AG04450 (cell line): Measurements from ENCODE around the gene USP3. TPM values are rescaled to one million over a fixed set of nuclear protein-coding genes. Genes with fewer than 3 reads are reported as not detected.
"Not testable (repeated sequence)": the region's sequence is repeated elsewhere in the genome, so short reads cannot be mapped to it uniquely, and the experiment has no call there.

ENCODE experiments used
- CTCF ChIA-PET: fragments of 300-600, 350-600 bp; formaldehyde crosslinking; extraction: SDS; loops from one replicate; lab custom pipeline; 2022; ENCODE audit warnings: antibody characterized with exemption, inconsistent platforms; lab: Charles Lee
- POLR2A ChIA-PET: fragments of 350-600 bp; formaldehyde crosslinking; extraction: SDS; loops from one replicate; lab custom pipeline; 2021; ENCODE audit warnings: antibody characterized with exemption, inconsistent platforms; lab: Yijun Ruan, JAX
- DNase-seq: peaks from one replicate; pipeline ENCODE4 v3.0.0-alpha.2; 2011; ENCODE audit warnings: low read depth, low spot score
- H3K27ac ChIP-seq: one replicate; pipeline ENCODE4 v1.5.1; 2012; ENCODE audit warnings: low read depth, low read length, control low read depth
- H3K27me3 ChIP-seq: one replicate; pipeline ENCODE4 v1.6.0; 2012; ENCODE audit warnings: low read length; ENCODE audit not compliant: control insufficient read depth, insufficient read depth
- H3K4me3 ChIP-seq: 2 replicates; pipeline ENCODE4 v1.5.1; 2011; ENCODE audit warnings: mild to moderate bottlenecking, low read depth, low read length, control low read depth
- H3K9me3 ChIP-seq: 2 replicates; pipeline ENCODE4 v1.5.1; 2012; ENCODE audit warnings: low read length; ENCODE audit not compliant: control insufficient read depth, insufficient read depth
- polyA plus RNA-seq: library from polyadenylated mRNA; depleted of rRNA; stranded (reverse); fragments of >200 nt; gene quantifications from 2 replicates; pipeline ENCODE4 v1.2.3, GENCODE V29; 2011
- TF ChIP-seq, protein P1 (sequence below): IDR thresholded peaks from 2 replicates; pipeline ENCODE4 v1.5.1; 2011; ENCODE audit warnings: low read depth, low read length, control low read depth, inconsistent platforms

Gene USP3
- polyA plus RNA-seq, 1 experiment = 30.7 TPM

DNA sequence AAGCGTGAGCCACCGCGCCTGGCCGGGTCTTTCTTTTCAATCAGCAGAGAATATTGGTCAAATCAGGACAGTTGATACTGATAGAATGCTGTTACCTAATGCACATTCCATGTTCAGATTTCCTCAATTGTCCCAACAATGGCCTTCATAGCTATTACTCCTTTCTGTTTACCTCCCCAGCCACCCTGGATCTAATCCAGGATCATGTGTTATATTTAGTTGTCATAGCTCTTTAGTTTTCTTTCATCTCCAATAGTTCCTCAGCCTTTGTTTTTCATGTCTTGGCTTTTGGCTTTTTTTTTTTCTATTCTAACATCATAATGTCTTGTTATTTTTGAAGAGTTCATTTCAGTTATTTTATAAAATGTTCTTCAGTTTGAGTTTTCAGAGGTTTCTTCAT, 14.6 kb downstream of the USP3 start:
- Histone ChIP-seq H3K4me3 (no peak overlapping the region), H3K9me3 (no peaks in the 10 kb centered on the region), H3K27ac (no peak overlapping the region), H3K27me3 (no peaks in the 10 kb centered on the region)
- ChIA-PET CTCF (interaction anchor here (0.9 to 1.0 kb wide), 3 partner anchors 9 to 25 kb away, joined by 3 to 4 read pairs (median 3); no protein-coding TSS in a partner anchor), POLR2A (interaction anchor here (0.7 kb wide), 2 partner anchors 15 to 34 kb away, joined by 4 read pairs; partner anchors contain the start of gene USP3)
- TF ChIP-seq, protein P1, sequence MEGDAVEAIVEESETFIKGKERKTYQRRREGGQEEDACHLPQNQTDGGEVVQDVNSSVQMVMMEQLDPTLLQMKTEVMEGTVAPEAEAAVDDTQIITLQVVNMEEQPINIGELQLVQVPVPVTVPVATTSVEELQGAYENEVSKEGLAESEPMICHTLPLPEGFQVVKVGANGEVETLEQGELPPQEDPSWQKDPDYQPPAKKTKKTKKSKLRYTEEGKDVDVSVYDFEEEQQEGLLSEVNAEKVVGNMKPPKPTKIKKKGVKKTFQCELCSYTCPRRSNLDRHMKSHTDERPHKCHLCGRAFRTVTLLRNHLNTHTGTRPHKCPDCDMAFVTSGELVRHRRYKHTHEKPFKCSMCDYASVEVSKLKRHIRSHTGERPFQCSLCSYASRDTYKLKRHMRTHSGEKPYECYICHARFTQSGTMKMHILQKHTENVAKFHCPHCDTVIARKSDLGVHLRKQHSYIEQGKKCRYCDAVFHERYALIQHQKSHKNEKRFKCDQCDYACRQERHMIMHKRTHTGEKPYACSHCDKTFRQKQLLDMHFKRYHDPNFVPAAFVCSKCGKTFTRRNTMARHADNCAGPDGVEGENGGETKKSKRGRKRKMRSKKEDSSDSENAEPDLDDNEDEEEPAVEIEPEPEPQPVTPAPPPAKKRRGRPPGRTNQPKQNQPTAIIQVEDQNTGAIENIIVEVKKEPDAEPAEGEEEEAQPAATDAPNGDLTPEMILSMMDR = no peak
- no peak for DNase-seq

DNA sequence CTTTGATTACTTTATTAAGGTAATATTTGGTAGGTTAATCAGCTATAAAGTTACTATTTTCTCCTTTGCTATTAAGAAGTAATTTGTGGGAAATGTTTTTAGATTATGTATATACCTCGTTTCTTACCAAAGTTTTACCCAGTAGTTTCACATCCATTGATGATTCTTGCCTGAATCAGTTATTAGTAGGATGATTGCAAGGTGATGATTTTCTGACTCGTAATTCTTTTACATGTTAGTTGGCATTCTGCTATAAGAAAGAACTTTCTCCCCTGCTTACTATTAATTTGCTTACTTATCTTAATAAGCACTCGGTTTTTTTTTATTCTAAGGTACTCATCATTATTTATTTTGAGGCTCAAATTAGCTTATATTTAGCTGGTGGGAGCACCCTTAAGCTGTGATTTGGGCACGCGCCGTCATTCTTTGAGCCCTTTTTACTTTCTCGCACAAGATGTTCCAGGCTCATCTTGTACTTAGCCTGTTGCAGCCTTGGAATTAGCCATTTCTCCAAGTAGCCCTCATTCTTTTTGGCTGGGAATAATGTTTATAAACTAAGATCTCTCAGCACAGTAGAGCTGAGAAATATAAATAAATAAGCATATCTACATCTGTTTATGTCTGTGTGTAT, 15.3 kb downstream of the USP3 start:
- no peak for DNase-seq
- POLR2A ChIA-PET = no interaction called here
- no peaks in the 10 kb centered on the region for H3K9me3 ChIP-seq
- CTCF ChIA-PET = interaction anchor here (0.9 to 2.2 kb wide), 4 partner anchors 10 to 32 kb away, joined by 3 to 6 read pairs (median 4); no protein-coding TSS in a partner anchor
- H3K27ac ChIP-seq = no peak overlapping the region
- no peaks in the 10 kb centered on the region for H3K27me3 ChIP-seq
- no peak overlapping the region for H3K4me3 ChIP-seq
- TF ChIP-seq, protein P1 = no peak

DNA sequence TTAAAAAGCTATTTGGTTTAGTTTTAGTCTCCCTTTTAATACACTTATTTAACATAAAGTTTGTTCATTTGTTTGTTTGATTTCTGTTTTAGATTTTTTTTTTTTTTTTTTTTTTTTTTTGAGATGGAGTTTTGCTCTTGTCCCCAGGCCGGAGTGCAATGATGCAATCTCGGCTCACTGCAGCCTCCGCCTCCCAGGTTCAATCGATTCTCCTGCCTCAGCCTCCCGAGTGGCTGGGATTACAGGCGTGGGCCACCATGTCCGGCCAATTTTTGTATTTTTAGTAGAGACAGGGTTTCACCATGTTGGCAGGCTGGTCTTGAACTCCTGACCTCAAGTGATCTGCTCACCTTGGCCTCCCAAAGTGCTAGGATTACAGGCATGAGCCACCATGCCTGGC, 16.1 kb downstream of the USP3 start:
- DNase-seq, H3K4me3 ChIP-seq, H3K27me3 ChIP-seq, H3K27ac ChIP-seq, H3K9me3 ChIP-seq, POLR2A ChIA-PET: not testable (repeated sequence)
- CTCF ChIA-PET = interaction anchor here (2.2 kb wide), 1 partner anchor 33 kb away, joined by 6 read pairs; no protein-coding TSS in a partner anchor

DNA sequence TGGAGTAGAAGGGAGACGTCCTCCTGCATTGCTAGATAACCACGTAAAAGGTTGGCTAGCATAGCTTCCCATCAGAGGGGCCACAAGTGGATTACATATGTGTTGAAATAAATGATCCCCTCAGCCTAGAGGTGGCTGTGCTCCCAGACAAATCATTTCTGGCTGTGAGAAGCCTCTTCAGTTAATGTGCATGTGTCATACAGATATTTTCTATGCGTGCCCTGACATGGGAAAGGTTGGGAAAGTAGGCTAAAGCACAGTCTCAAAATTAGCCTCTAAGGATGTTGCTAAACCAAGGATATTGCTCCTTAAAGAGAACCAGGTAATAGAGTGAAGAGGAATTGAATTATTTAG, 17.8 kb downstream of the USP3 start:
- H3K27ac ChIP-seq = no peak overlapping the region
- ChIA-PET POLR2A (no interaction called here), CTCF (interaction anchor here (0.9 to 1.2 kb wide), 3 partner anchors 11 to 56 kb away, joined by 3 read pairs; no protein-coding TSS in a partner anchor)
- H3K27me3 ChIP-seq = no peaks in the 10 kb centered on the region
- no peaks in the 10 kb centered on the region for H3K9me3 ChIP-seq
- H3K4me3 ChIP-seq = no peak overlapping the region
- DNase-seq = no peak
- TF ChIP-seq, protein P1 = no peak

DNA sequence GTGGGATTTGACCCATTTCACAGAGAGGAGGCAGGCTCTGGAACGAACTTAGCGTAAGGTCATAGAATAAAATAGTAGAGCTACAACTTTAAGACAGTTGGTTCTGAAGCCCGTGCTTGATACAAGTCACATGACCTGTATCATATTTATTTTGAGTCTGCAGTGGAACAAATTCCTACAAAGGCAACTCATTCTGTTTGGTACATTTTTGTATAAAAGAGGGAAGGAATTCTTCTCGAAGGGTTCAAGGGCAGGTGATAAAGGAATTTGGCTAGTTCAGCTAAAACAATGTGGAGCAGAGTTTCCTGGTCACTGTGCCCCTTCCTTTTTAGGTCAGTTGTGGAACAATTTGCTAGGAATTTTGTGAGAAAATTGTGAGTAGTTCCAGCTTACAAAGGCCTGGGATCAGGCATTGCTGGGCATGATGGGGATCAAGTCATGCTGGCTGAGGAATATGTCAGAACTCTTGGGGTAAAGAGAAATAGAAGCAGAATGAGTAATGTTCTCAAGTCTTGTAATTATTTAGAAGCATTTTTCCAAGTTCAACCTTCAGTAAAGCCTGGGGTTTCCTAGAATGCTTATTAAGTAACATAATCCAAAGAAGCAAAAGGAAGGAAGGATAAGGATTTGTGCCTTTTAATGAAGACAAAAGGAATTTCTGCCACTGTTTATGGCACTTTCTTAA, 19.1 kb downstream of the USP3 start:
- ChIA-PET POLR2A (interaction anchor here (0.8 kb wide), 2 partner anchors 9 to 41 kb away, joined by 3 read pairs; no protein-coding TSS in a partner anchor), CTCF (interaction anchor here (0.9 to 1.0 kb wide), 2 partner anchors 12 to 121 kb away, joined by 3 read pairs; no protein-coding TSS in a partner anchor)
- no peak overlapping the region for H3K4me3 ChIP-seq
- peak overlapping the region; percentile 54 for H3K27ac ChIP-seq
- DNase-seq = no peak
- H3K9me3 ChIP-seq = no peaks in the 10 kb centered on the region
- no peaks in the 10 kb centered on the region for H3K27me3 ChIP-seq
- TF ChIP-seq, protein P1 = no peak
